WERI-Rb-1 (cell line): ENCODE measurements around the gene AXL.
"Not testable (repeated sequence)": the region's sequence is repeated elsewhere in the genome, so short reads cannot be mapped to it uniquely, and the experiment has no call there.

Experiments
- DNase-seq: peaks from one replicate; pipeline ENCODE4 v3.0.0-alpha.2; 2020
- H3K27ac ChIP-seq: fragments of 250-450 bp; sonication (Bioruptor Pico); 2 replicates; pipeline ENCODE4 v1.5.1; 2020; ENCODE audit warnings: mild to moderate bottlenecking, moderate library complexity
- H3K27me3 ChIP-seq: fragments of 250-450 bp; sonication (Bioruptor Pico); 2 replicates; pipeline ENCODE4 v1.5.1; 2021; ENCODE audit warnings: mild to moderate bottlenecking, low read depth, moderate library complexity; ENCODE audit not compliant: insufficient read depth, severe bottlenecking
- H3K36me3 ChIP-seq: fragments of 250-450 bp; sonication (Bioruptor Pico); 2 replicates; pipeline ENCODE4 v1.5.1; 2020; ENCODE audit warnings: mild to moderate bottlenecking, moderate library complexity
- H3K4me3 ChIP-seq: 2 replicates; pipeline ENCODE4 v1.5.1; 2011; ENCODE audit warnings: low read depth, mild to moderate bottlenecking, control low read depth, low read length
- H3K9me3 ChIP-seq: fragments of 250-450 bp; sonication (Bioruptor Pico); 2 replicates; pipeline ENCODE4 v1.5.1; 2021; ENCODE audit warnings: mild to moderate bottlenecking, moderate library complexity; ENCODE audit not compliant: severe bottlenecking
- TF ChIP-seq, protein P1 (sequence below): IDR thresholded peaks from 2 replicates; pipeline ENCODE4 v1.5.1; 2011; ENCODE audit warnings: low read depth, mild to moderate bottlenecking, control low read depth, inconsistent platforms, low read length

The AXL gene

DNA sequence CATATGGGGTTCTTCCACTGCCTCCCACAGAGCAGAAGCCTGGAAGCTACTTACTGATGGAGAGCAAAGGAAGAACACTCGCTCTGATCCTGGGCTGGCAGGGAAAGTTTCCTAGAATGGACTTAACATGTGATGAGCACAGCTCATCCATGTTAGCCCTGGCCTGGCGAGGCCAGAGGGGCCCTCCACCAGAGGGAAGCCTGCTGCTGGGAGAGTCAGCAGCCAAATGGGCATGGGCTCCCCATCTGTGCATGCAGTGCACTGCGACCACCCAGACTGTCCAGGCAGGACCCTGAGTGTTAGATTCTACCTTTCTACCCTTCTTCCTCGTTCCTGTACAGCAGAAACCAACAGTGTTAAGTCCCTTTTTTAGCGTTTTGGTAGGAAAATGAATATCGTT, 54.1 kb downstream of the AXL start:
- Histone ChIP-seq H3K27me3 (no peaks in the 10 kb centered on the region), H3K36me3 (peaks cover 98% of the 10 kb centered on the region), H3K27ac (no peak overlapping the region), H3K4me3 (no peak overlapping the region), H3K9me3 (no peaks in the 10 kb centered on the region)
- TF ChIP-seq, protein P1, sequence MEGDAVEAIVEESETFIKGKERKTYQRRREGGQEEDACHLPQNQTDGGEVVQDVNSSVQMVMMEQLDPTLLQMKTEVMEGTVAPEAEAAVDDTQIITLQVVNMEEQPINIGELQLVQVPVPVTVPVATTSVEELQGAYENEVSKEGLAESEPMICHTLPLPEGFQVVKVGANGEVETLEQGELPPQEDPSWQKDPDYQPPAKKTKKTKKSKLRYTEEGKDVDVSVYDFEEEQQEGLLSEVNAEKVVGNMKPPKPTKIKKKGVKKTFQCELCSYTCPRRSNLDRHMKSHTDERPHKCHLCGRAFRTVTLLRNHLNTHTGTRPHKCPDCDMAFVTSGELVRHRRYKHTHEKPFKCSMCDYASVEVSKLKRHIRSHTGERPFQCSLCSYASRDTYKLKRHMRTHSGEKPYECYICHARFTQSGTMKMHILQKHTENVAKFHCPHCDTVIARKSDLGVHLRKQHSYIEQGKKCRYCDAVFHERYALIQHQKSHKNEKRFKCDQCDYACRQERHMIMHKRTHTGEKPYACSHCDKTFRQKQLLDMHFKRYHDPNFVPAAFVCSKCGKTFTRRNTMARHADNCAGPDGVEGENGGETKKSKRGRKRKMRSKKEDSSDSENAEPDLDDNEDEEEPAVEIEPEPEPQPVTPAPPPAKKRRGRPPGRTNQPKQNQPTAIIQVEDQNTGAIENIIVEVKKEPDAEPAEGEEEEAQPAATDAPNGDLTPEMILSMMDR: no peak
- no peak for DNase-seq

DNA sequence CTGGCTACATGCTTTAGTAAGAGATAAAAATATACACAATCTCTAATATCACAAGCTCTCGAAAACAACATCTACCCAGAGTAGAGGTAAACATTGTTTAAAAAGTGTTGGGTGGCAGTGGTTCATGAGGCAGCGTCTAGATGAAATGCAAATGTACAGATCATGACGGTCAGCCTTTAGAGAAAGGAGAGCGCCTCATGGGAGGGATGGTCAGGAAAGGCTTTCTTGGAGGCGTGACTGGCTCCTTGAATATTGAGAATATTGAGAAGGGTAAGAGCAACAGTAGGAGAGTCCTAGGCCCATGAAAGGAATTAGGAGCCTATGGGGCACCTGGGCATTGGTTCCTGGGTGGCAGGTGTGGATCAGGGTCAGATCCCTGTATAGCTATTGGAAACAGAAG, 55.8 kb downstream of the AXL start:
- Histone ChIP-seq H3K36me3 (peaks cover 98% of the 10 kb centered on the region), H3K4me3 (no peak overlapping the region)
- no peak for DNase-seq

DNA sequence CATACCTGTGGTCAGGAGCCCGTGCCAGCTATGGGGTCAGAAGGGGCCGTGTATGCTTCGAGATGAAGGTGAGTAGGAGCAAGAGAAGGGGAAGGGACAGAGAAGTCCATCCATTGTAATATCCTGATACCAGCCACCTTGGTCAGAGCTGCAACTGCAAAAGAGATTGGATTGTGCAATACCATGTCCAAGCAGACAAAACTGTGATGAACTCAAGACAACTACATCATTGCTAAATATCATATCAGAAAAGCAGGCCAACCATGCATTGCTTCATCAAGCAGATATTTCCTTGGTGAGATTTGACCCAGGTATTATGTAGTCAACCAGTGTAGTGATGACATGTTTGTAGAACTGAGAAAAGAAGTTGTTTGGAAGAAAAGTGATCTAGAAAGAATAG, 57.2 kb downstream of the AXL start:
- H3K4me3 ChIP-seq: no peak overlapping the region
- no peaks in the 10 kb centered on the region for H3K9me3 ChIP-seq
- peak overlapping the region; percentile 86 for H3K27ac ChIP-seq
- TF ChIP-seq, protein P1: no peak
- H3K27me3 ChIP-seq: no peaks in the 10 kb centered on the region
- peaks cover 98% of the 10 kb centered on the region for H3K36me3 ChIP-seq
- no peak for DNase-seq

More for the DNA sequence above, 55.8 kb downstream of the AXL start:
- Histone ChIP-seq H3K27ac (peak overlapping the region; percentile 7), H3K9me3 (no peaks in the 10 kb centered on the region), H3K27me3 (no peaks in the 10 kb centered on the region)
- TF ChIP-seq, protein P1: no peak

DNA sequence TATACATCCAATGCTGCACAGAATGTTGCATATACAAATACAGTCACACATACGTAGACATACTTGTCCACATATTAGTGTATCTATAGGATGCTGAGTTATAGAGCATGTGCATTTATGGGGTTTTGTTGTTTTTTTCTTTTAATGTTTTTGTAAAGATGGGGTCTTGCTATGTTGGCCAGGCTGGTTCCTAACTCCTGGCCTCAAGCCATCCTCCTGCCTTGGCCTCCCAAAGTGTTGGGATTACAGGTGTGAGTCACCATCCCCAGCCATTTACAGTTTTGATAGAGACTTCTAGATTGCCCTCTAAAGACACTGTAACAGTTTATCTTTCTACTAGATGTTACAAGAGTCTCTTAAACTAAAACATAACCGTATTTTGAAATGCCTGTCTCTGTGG, 59.5 kb downstream of the AXL start:
- Histone ChIP-seq H3K36me3 (peaks cover 95% of the 10 kb centered on the region), H3K27ac (peak overlapping the region; percentile 86; the same call in 1 of the 2 replicates), H3K9me3 (no peaks in the 10 kb centered on the region), H3K4me3 (no peak overlapping the region), H3K27me3 (no peaks in the 10 kb centered on the region)
- TF ChIP-seq, protein P1: no peak
- no peak for DNase-seq

DNA sequence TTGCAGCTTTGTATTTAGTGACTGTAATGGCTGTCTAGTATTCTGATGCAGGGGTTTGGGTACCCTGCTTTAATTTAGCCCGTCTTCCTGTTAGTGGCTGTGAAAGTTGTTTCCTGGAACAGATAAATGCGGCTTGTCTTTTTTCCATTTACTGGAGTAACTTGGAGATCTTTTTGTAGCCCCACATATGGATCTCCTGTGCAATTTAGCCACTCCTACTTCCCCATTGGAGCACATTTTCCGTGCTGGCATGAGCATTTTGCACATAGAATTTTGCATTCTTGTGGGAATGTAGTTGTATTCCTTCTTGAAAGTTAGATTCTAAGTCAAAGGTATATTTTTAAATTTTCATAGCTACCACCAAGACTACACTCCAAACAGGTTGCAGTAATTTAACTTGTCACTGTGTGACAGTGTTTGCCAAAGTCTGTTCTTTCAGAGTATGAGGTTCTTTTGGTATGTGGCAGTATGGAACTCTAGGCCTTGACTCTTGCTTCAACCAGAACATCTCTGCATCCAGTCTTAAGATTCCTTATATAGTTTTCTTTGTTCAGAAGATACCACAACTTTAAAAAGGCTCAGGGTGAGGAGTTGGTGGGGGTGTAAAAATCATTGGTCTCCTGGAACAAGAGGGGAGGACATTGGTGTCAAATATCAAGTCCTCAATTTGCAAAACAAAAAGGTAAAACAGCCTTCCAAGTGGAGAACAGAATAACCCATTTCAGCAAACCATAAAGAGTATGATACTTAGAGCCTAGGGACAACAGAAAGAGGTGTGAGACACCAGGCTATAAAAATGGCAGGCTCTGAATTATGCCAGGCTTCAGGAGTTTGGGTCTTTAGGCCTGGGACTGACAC, 69.9 kb downstream of the AXL start:
- Histone ChIP-seq H3K4me3 (no peak overlapping the region), H3K36me3 (peaks cover 91% of the 10 kb centered on the region), H3K9me3 (no peaks in the 10 kb centered on the region), H3K27ac (no peak overlapping the region), H3K27me3 (no peaks in the 10 kb centered on the region)
- TF ChIP-seq, protein P1: no peak
- DNase-seq: no peak

DNA sequence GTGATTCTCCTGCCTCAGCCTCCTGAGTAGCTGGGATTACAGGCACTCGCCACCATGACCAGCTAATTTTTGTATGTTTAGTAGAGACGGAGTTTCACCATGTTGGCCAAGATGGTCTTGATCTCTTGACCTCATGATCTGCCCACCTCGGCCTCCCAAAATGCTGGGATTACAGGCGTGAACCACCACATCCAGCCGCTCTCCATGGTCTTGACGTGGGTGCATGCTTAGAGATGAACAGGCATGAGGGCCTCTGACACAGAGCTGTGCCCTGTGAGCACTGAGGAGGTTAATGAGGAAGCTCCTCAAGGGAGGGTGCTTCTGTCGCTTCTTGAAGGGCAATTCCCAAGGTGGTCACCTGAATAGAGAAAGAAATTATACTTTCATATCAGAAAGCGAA, 70.8 kb downstream of the AXL start:
- not testable (repeated sequence) for H3K9me3 ChIP-seq, H3K27me3 ChIP-seq, H3K4me3 ChIP-seq, H3K27ac ChIP-seq, DNase-seq
- H3K36me3 ChIP-seq: peaks cover 92% of the 10 kb centered on the region
